Measurements from ENCODE around the gene C6orf141.

- TF ChIP-seq ATF7 (IDR thresholded peaks at IDR 0.05; ENCODE audit: low read depth): no peak
- no peak for TF ChIP-seq POLR2A (IDR thresholded peaks at IDR 0.05; ENCODE audit: low read depth, low read length)
- TF ChIP-seq POLR2AphosphoS5 (IDR thresholded peaks at IDR 0.05; ENCODE audit: low read length): no peak
- no peak for TF ChIP-seq NR2C2 (IDR thresholded peaks at IDR 0.05; ENCODE audit: borderline replicate concordance, control insufficient read depth, insufficient read length, low read depth)
- no peak for TF ChIP-seq BHLHE40 (IDR thresholded peaks at IDR 0.05; ENCODE audit: borderline replicate concordance in 1 of 2, low read depth in 2 of 2, low read length in 1 of 2)
- no peak for TF ChIP-seq CTCF (IDR thresholded peaks at IDR 0.05 in 2 of 3, conservative IDR thresholded peaks at IDR 0.05 in 1 of 3; ENCODE audit: control insufficient read depth in 2 of 3, extremely low read depth in 1 of 3, insufficient read depth in 1 of 3, low read depth in 3 of 3, low read length in 3 of 3)
- TF ChIP-seq MXI1 (IDR thresholded peaks at IDR 0.05; ENCODE audit: low read depth, low read length): no peak
- TF ChIP-seq HDAC2 (IDR thresholded peaks at IDR 0.05): no peak
- no peak for TF ChIP-seq E2F4 (IDR thresholded peaks at IDR 0.05; ENCODE audit: low read depth, low read length)
- no peak for TF ChIP-seq EZH2 (IDR thresholded peaks at IDR 0.05; ENCODE audit: borderline replicate concordance, control insufficient read depth, low read depth, low read length)
These were observed 15.4 kb downstream of the C6orf141 start for GRCh38 chr6:49565855-49566254.
